CD4-positive, alpha-beta T cell (primary cell): Measurements from ENCODE around the gene LHFPL3. TPM values are rescaled to one million over a fixed set of nuclear protein-coding genes. Genes with fewer than 3 reads are reported as not detected.

Source experiments
- ATAC-seq: fragments of 200-7000 bp; cut with Tn5 transposase; one replicate; pipeline ENCODE4 v1.10.0; 2022; ENCODE audit warnings: mild to moderate bottlenecking; ENCODE audit not compliant: poor library complexity
- CTCF ChIA-PET: fragments of 350-600 bp; sonication (Branson Sonifier 250); formaldehyde crosslinking; loops from one replicate; lab custom pipeline; 2021; ENCODE audit warnings: antibody characterized with exemption, inconsistent platforms; lab: Charles Lee
- POLR2A ChIA-PET: fragments of 350-600 bp; sonication (Branson Sonifier 250); formaldehyde crosslinking; loops from one replicate; lab custom pipeline; 2021; ENCODE audit warnings: antibody characterized with exemption, inconsistent platforms; lab: Charles Lee
- DNase-seq, 14 experiments: peaks; one replicate each; pipeline ENCODE4 v3.0.0-alpha.2; 2013 to 2020; ENCODE audit warnings: mixed read lengths in 2 of 14
- H3K27ac ChIP-seq, 2 donors: one replicate each; pipeline versions ENCODE4 v1.5.1 to v1.7.0; 2013; ENCODE audit warnings: low read length in 2 of 2, low read depth in 1 of 2, mild to moderate bottlenecking in 1 of 2
- H3K27me3 ChIP-seq, 2 experiments: 1 replicate in 1 of 2; 2 replicates in 1 of 2; pipeline versions ENCODE4 v1.6.1 to v1.7.0; 2013; ENCODE audit warnings: low read length in 2 of 2, control low read depth in 1 of 2, mild to moderate bottlenecking in 1 of 2, moderate library complexity in 1 of 2; ENCODE audit not compliant: insufficient read depth in 2 of 2, control insufficient read depth in 1 of 2
- H3K36me3 ChIP-seq: one replicate; pipeline ENCODE4 v1.6.1; 2013; ENCODE audit warnings: low read length, control low read depth; ENCODE audit not compliant: insufficient read depth
- H3K4me1 ChIP-seq: one replicate; pipeline ENCODE4 v1.6.1; 2013; ENCODE audit warnings: low read length, control low read depth; ENCODE audit not compliant: insufficient read depth
- H3K4me3 ChIP-seq: one replicate; pipeline ENCODE4 v1.5.1; 2013; ENCODE audit warnings: mild to moderate bottlenecking, low read length, moderate library complexity
- H3K9me3 ChIP-seq, 2 experiments: 1 replicate in 1 of 2; 2 replicates in 1 of 2; pipeline versions ENCODE4 v1.6.1 to v1.7.0; 2013; ENCODE audit warnings: low read length in 2 of 2, mild to moderate bottlenecking in 2 of 2, control low read depth in 1 of 2, moderate library complexity in 1 of 2; ENCODE audit not compliant: control insufficient read depth in 1 of 2, insufficient read depth in 1 of 2
- H3K27ac Mint-ChIP-seq: one replicate; pipeline ENCODE4 v1.8.0; 2020; ENCODE audit warnings: mixed read lengths
- H3K27me3 Mint-ChIP-seq: one replicate; pipeline ENCODE4 v1.8.0; 2021; ENCODE audit warnings: mixed read lengths
- H3K36me3 Mint-ChIP-seq: one replicate; pipeline ENCODE4 v1.8.0; 2021; ENCODE audit warnings: low read depth, mixed read lengths
- H3K4me1 Mint-ChIP-seq: one replicate; pipeline ENCODE4 v1.8.0; 2021; ENCODE audit warnings: low read depth, mixed read lengths
- H3K4me3 Mint-ChIP-seq: one replicate; pipeline ENCODE4 v1.8.0; 2020; ENCODE audit warnings: mild to moderate bottlenecking, mixed read lengths
- H3K9me3 Mint-ChIP-seq: one replicate; pipeline ENCODE4 v1.8.0; 2020; ENCODE audit warnings: mixed read lengths
- CTCF ChIP-seq: fragments of 200-600 bp; IDR thresholded peaks from one replicate; pipeline ENCODE4 v1.8.0; 2022; ENCODE audit warnings: antibody characterized with exemption, mild to moderate bottlenecking
- intact Hi-C, 2 experiments: fragments of 100-400 bp; cut with DNase I in 1 of 2; cut with micrococcal nuclease in 1 of 2; formaldehyde crosslinking; loops; one replicate each; pipeline versions ENCODE4 v1.15.1 to v1.9.0; 2023 to 2025; cut with DNase I, micrococcal nuclease
- total RNA-seq, 174 experiments: library from RNA in 2 of 174; stranded (reverse) in 2 of 174; gene quantifications; one replicate each; pipeline ENCODE4 v1.2.3 and lab custom pipeline; 2021 to 2026

LHFPL3 gene
- total RNA-seq, 2 experiments from 2014 or later, result not detected

GRCh38 chr7:104862719-104863118 is 534.3 kb downstream of the LHFPL3 start:
- Mint-ChIP-seq H3K27me3 (peaks cover 9% of the 10 kb centered on the region), H3K4me3 (no peak overlapping the region), H3K36me3 (no peaks in the 10 kb centered on the region), H3K27ac (no peak overlapping the region), H3K9me3 (no peaks in the 10 kb centered on the region), H3K4me1 (peaks cover 16% of the 10 kb centered on the region)
- no peak for DNase-seq
- peaks cover 0 to 9% of the 10 kb centered on the region in 2 experiments for H3K27me3 ChIP-seq
- no peak overlapping the region for H3K27ac ChIP-seq
- TF ChIP-seq CTCF, result no peak
- H3K4me3 ChIP-seq, result no peak overlapping the region
- ATAC-seq, result no peak
- POLR2A ChIA-PET, result no interaction called here
- intact Hi-C loops, result no loop called here
- CTCF ChIA-PET, result no interaction called here
- peaks cover 0 to 8% of the 10 kb centered on the region in 2 experiments for H3K9me3 ChIP-seq
- H3K4me1 ChIP-seq, result peaks cover 9% of the 10 kb centered on the region
- H3K36me3 ChIP-seq, result no peaks in the 10 kb centered on the region

GRCh38 chr7:104873401-104873800 is 545.0 kb downstream of the LHFPL3 start:
- no peaks in the 10 kb centered on the region for H3K36me3 Mint-ChIP-seq
- no peak overlapping the region for H3K27ac ChIP-seq
- H3K4me3 ChIP-seq, result no peak overlapping the region
- H3K4me1 ChIP-seq, result no peaks in the 10 kb centered on the region
- DNase-seq (no peak), ATAC-seq (no peak)
- peaks cover 2% of the 10 kb centered on the region for H3K4me1 Mint-ChIP-seq
- H3K27ac Mint-ChIP-seq, result no peak overlapping the region
- H3K27me3 ChIP-seq, result no peaks in the 10 kb centered on the region
- ChIA-PET POLR2A (no interaction called here), CTCF (no interaction called here)
- no peaks in the 10 kb centered on the region for H3K36me3 ChIP-seq
- TF ChIP-seq CTCF, result no peak
- no peaks in the 10 kb centered on the region for H3K9me3 Mint-ChIP-seq
- H3K27me3 Mint-ChIP-seq, result no peaks in the 10 kb centered on the region
- intact Hi-C loops, result no loop called here
- H3K9me3 ChIP-seq, result no peaks in the 10 kb centered on the region
- H3K4me3 Mint-ChIP-seq, result no peak overlapping the region

GRCh38 chr7:104878577-104878976 is 550.2 kb downstream of the LHFPL3 start:
- H3K4me1 ChIP-seq, result peaks cover under 1% of the 10 kb centered on the region
- ATAC-seq, result no peak
- H3K27me3 ChIP-seq, result no peaks in the 10 kb centered on the region
- Mint-ChIP-seq H3K27me3 (no peaks in the 10 kb centered on the region), H3K4me3 (no peak overlapping the region), H3K9me3 (no peaks in the 10 kb centered on the region), H3K27ac (no peak overlapping the region), H3K36me3 (no peaks in the 10 kb centered on the region), H3K4me1 (peaks cover 9% of the 10 kb centered on the region)
- CTCF ChIA-PET, result no interaction called here
- no peak overlapping the region for H3K4me3 ChIP-seq
- TF ChIP-seq CTCF, result no peak
- no peak overlapping the region for H3K27ac ChIP-seq
- POLR2A ChIA-PET, result no interaction called here
- H3K36me3 ChIP-seq, result no peaks in the 10 kb centered on the region
- no peaks in the 10 kb centered on the region for H3K9me3 ChIP-seq
- intact Hi-C loops, result no loop called here
- no peak for DNase-seq
